ENCODE measurements around the gene S100A5. TPM values are rescaled to one million over a fixed set of nuclear protein-coding genes. Genes with fewer than 3 reads are reported as not detected.
"Not testable (repeated sequence)": the region's sequence is repeated elsewhere in the genome, so short reads cannot be mapped to it uniquely, and the experiment has no call there.

S100A5 gene
- total RNA-seq (not detected), polyA plus RNA-seq (not detected)
- long read RNA-seq, donor 1: 0 reads
- long read RNA-seq, donor 2: 0 reads

GRCh38 chr1:153540394-153541361 is at the start of gene S100A5:
TSS of gene S100A5 (minus strand) at chr1:153540934. CDS start at chr1:153540191, 743 bp downstream.
- DNase-seq (no peak), ATAC-seq (no peak)
- 74 to 79% (median 76%) methylated on average over 11 of the region's 11 CpGs for WGBS, 3 donors
- Histone ChIP-seq H3K27ac (no peak within 1 kb of the TSS), H3K27me3 (ENCODE audit: insufficient read depth in 3 of 3, low read length in 2 of 3) (peaks cover 0 to 5% (median 0%) of the 10 kb centered on the region in 3 donors), H3K9me3 (no peaks in the 10 kb centered on the region), H3K4me3 (no peak within 1 kb of the TSS), H3K36me3 (ENCODE audit: insufficient read depth in 1 of 2, low read depth in 1 of 2) (no peaks in the 10 kb centered on the region), H3K4me1 (peaks cover 10% of the 10 kb centered on the region)
- intact Hi-C loops (cut with DNase I): no loop called here
- TF ChIP-seq CTCF (IDR thresholded peaks at IDR 0.05): no peak

GRCh38 chr1:153588482-153588881 is 47.7 kb upstream of the S100A5 start:
- no peak overlapping the region for H3K27ac ChIP-seq
- no peak for ATAC-seq
- no peak for TF ChIP-seq CTCF (IDR thresholded peaks at IDR 0.05)
- intact Hi-C loops (cut with DNase I): no loop called here
- H3K27me3 ChIP-seq (ENCODE audit: insufficient read depth in 3 of 3, low read length in 2 of 3): no peaks in the 10 kb centered on the region
- H3K4me1 ChIP-seq: no peaks in the 10 kb centered on the region
- no peaks in the 10 kb centered on the region for H3K9me3 ChIP-seq
- no peak for DNase-seq
- no peaks in the 10 kb centered on the region for H3K36me3 ChIP-seq (ENCODE audit: insufficient read depth in 1 of 2, low read depth in 1 of 2)
- no peak overlapping the region for H3K4me3 ChIP-seq
- WGBS, 3 donors: 81 to 87% (median 85%) methylated on average over 2 of the region's 2 CpGs

- WGBS, 3 donors: 85 to 95% (median 88%) methylated on average over 10 of the region's 10 CpGs
- ATAC-seq; H3K4me1 ChIP-seq; H3K9me3 ChIP-seq; H3K27me3 ChIP-seq (ENCODE audit: insufficient read depth in 3 of 3, low read length in 2 of 3); H3K4me3 ChIP-seq; intact Hi-C loops (cut with DNase I); H3K27ac ChIP-seq; DNase-seq; H3K36me3 ChIP-seq (ENCODE audit: insufficient read depth in 1 of 2, low read depth in 1 of 2): not testable (repeated sequence)
These were observed 47.3 kb upstream of the S100A5 start for GRCh38 chr1:153588033-153588432.

- no peak overlapping the region for H3K27ac ChIP-seq
- no peaks in the 10 kb centered on the region for H3K4me1 ChIP-seq
- no peaks in the 10 kb centered on the region for H3K27me3 ChIP-seq (ENCODE audit: insufficient read depth in 3 of 3, low read length in 2 of 3)
- no peak for DNase-seq
- intact Hi-C loops (cut with DNase I): no loop called here
- 62 to 69% (median 67%) methylated on average over 5 of the region's 5 CpGs for WGBS, 3 donors
- no peak for ATAC-seq
- no peaks in the 10 kb centered on the region for H3K36me3 ChIP-seq (ENCODE audit: insufficient read depth in 1 of 2, low read depth in 1 of 2)
- H3K4me3 ChIP-seq: no peak overlapping the region
- no peaks in the 10 kb centered on the region for H3K9me3 ChIP-seq
- no peak for TF ChIP-seq CTCF (IDR thresholded peaks at IDR 0.05)
These were observed 46.6 kb upstream of the S100A5 start for GRCh38 chr1:153587314-153587713.

- no peak overlapping the region for H3K4me3 ChIP-seq
- TF ChIP-seq CTCF (IDR thresholded peaks at IDR 0.05): no peak
- H3K36me3 ChIP-seq (ENCODE audit: insufficient read depth in 1 of 2, low read depth in 1 of 2): no peaks in the 10 kb centered on the region
- intact Hi-C loops (cut with DNase I): no loop called here
- DNase-seq (no peak), ATAC-seq (no peak)
- H3K4me1 ChIP-seq: no peaks in the 10 kb centered on the region
- no peaks in the 10 kb centered on the region for H3K9me3 ChIP-seq
- no peaks in the 10 kb centered on the region for H3K27me3 ChIP-seq (ENCODE audit: insufficient read depth in 3 of 3, low read length in 2 of 3)
- WGBS, 3 donors: 44 to 48% (median 45%) methylated on average over 1 of the region's 1 CpG
- no peak overlapping the region for H3K27ac ChIP-seq
These were observed 45.6 kb upstream of the S100A5 start for GRCh38 chr1:153586347-153586746.

Measured in psoas muscle (tissue), 8 donors.